Erythroblast (primary cell): ENCODE data around the gene DNTTIP2.

ENCODE experiments used
- GATA1 ChIP-seq: IDR thresholded peaks from 2 replicates; pipeline ENCODE4 v1.6.1; 2011; ENCODE audit warnings: low read depth, mild to moderate bottlenecking, control low read depth, low read length, moderate library complexity
- POLR2A ChIP-seq: IDR thresholded peaks from 2 replicates; pipeline ENCODE4 v1.6.1; 2011; ENCODE audit warnings: mild to moderate bottlenecking, low read length

- TF ChIP-seq POLR2A = no peak
- no peak for TF ChIP-seq GATA1
Observed at GRCh38 chr1:93905734-93906133, 26.7 kb upstream of the DNTTIP2 start.
